ACC112 (cell line): Measurements from ENCODE around the gene ITPR1.

Source experiments
- H2AFZ ChIP-seq: fragments of 200-600 bp; sonication (generic); one replicate; pipeline ENCODE4 v1.6.0; 2017; ENCODE audit warnings: antibody characterized with exemption, low read length; ENCODE audit not compliant: unreplicated experiment
- H3K27ac ChIP-seq: fragments of 200-600 bp; sonication (generic); 2 replicates; pipeline ENCODE4 v1.5.1; 2014; ENCODE audit warnings: low read depth, mild to moderate bottlenecking, antibody characterized with exemption, low read length, moderate library complexity
- H3K27me3 ChIP-seq: fragments of 200-600 bp; sonication (generic); 2 replicates; pipeline ENCODE4 v1.6.1; 2014; ENCODE audit warnings: mild to moderate bottlenecking, antibody characterized with exemption, low read length, moderate library complexity, mixed read lengths; ENCODE audit not compliant: insufficient read depth
- H3K36me3 ChIP-seq: fragments of 200-600 bp; sonication (generic); 2 replicates; pipeline ENCODE4 v1.6.1; 2016; ENCODE audit warnings: mild to moderate bottlenecking, antibody characterized with exemption, low read length, moderate library complexity, mixed read lengths; ENCODE audit not compliant: insufficient read depth
- H3K4me1 ChIP-seq: fragments of 200-600 bp; sonication (generic); one replicate; pipeline ENCODE4 v1.6.1; 2016; ENCODE audit warnings: low read length, mixed read lengths; ENCODE audit not compliant: insufficient read depth, unreplicated experiment, control insufficient read depth
- H3K4me3 ChIP-seq: fragments of 200-600 bp; sonication (generic); 2 replicates; pipeline ENCODE4 v1.5.1; 2014; ENCODE audit warnings: mild to moderate bottlenecking, low read depth, low read length
- H3K79me2 ChIP-seq: fragments of 200-600 bp; sonication (generic); one replicate; pipeline ENCODE4 v1.6.0; 2016; ENCODE audit warnings: low read length; ENCODE audit not compliant: control insufficient read depth, unreplicated experiment, insufficient read depth

The ITPR1 gene

GRCh38 chr3:4802903-4803302 lies 309.8 kb downstream of the ITPR1 start:
- no peaks in the 10 kb centered on the region for H3K4me1 ChIP-seq
- H3K79me2 ChIP-seq: no peaks in the 10 kb centered on the region
- no peak overlapping the region for H3K27ac ChIP-seq
- no peaks in the 10 kb centered on the region for H3K27me3 ChIP-seq
- no peaks in the 10 kb centered on the region; the same call in 1 of the 2 replicates for H3K36me3 ChIP-seq
- no peak overlapping the region for H3K4me3 ChIP-seq
- H2AFZ ChIP-seq: no peak overlapping the region

- Histone ChIP-seq H3K79me2 (no peaks in the 10 kb centered on the region), H3K4me3 (no peak overlapping the region), H3K36me3 (no peaks in the 10 kb centered on the region), H3K4me1 (no peaks in the 10 kb centered on the region), H3K27me3 (no peaks in the 10 kb centered on the region), H2AFZ (no peak overlapping the region), H3K27ac (no peak overlapping the region)
Observed at GRCh38 chr3:4804161-4805058, 311.3 kb downstream of the ITPR1 start.

- H3K27me3 ChIP-seq: no peaks in the 10 kb centered on the region
- H3K36me3 ChIP-seq: no peaks in the 10 kb centered on the region
- no peak overlapping the region for H2AFZ ChIP-seq
- no peak overlapping the region for H3K4me3 ChIP-seq
- no peaks in the 10 kb centered on the region for H3K79me2 ChIP-seq
- H3K4me1 ChIP-seq: no peaks in the 10 kb centered on the region
- no peak overlapping the region for H3K27ac ChIP-seq
Observed at GRCh38 chr3:4805662-4806061, 312.5 kb downstream of the ITPR1 start.

- Histone ChIP-seq H3K79me2 (no peaks in the 10 kb centered on the region), H3K27ac (no peak overlapping the region), H3K36me3 (no peaks in the 10 kb centered on the region), H3K4me1 (no peaks in the 10 kb centered on the region), H3K4me3 (no peak overlapping the region), H2AFZ (no peak overlapping the region), H3K27me3 (no peaks in the 10 kb centered on the region)
Observed at GRCh38 chr3:4806535-4807108, 313.5 kb downstream of the ITPR1 start.

- no peaks in the 10 kb centered on the region for H3K79me2 ChIP-seq
- no peak overlapping the region for H3K27ac ChIP-seq
- no peaks in the 10 kb centered on the region for H3K36me3 ChIP-seq
- no peak overlapping the region for H2AFZ ChIP-seq
- H3K4me3 ChIP-seq: no peak overlapping the region
- H3K27me3 ChIP-seq: no peaks in the 10 kb centered on the region
- H3K4me1 ChIP-seq: no peaks in the 10 kb centered on the region
Observed at GRCh38 chr3:4807381-4808280, 314.5 kb downstream of the ITPR1 start.

- Histone ChIP-seq H3K4me3 (no peak overlapping the region), H3K27ac (no peak overlapping the region), H2AFZ (no peak overlapping the region), H3K36me3 (no peaks in the 10 kb centered on the region), H3K4me1 (no peaks in the 10 kb centered on the region), H3K79me2 (no peaks in the 10 kb centered on the region), H3K27me3 (no peaks in the 10 kb centered on the region)
Observed at GRCh38 chr3:4808637-4809036, 315.5 kb downstream of the ITPR1 start.

- Histone ChIP-seq H2AFZ (no peak overlapping the region), H3K79me2 (no peaks in the 10 kb centered on the region), H3K4me3 (no peak overlapping the region), H3K27ac (no peak overlapping the region), H3K4me1 (no peaks in the 10 kb centered on the region), H3K27me3 (no peaks in the 10 kb centered on the region), H3K36me3 (no peaks in the 10 kb centered on the region)
Observed at GRCh38 chr3:4809922-4810321, 316.8 kb downstream of the ITPR1 start.

GRCh38 chr3:4812591-4812990 lies 319.4 kb downstream of the ITPR1 start:
- H3K79me2 ChIP-seq: no peaks in the 10 kb centered on the region
- H2AFZ ChIP-seq: no peak overlapping the region
- no peaks in the 10 kb centered on the region for H3K27me3 ChIP-seq
- H3K4me1 ChIP-seq: no peaks in the 10 kb centered on the region
- H3K27ac ChIP-seq: no peak overlapping the region
- H3K36me3 ChIP-seq: peaks cover 15% of the 10 kb centered on the region; the same call in 1 of the 2 replicates
- no peak overlapping the region for H3K4me3 ChIP-seq

- H2AFZ ChIP-seq: no peak overlapping the region
- H3K4me3 ChIP-seq: no peak overlapping the region
- no peaks in the 10 kb centered on the region for H3K4me1 ChIP-seq
- no peaks in the 10 kb centered on the region for H3K79me2 ChIP-seq
- peaks cover 28% of the 10 kb centered on the region; the same call in 1 of the 2 replicates for H3K36me3 ChIP-seq
- no peaks in the 10 kb centered on the region for H3K27me3 ChIP-seq
- H3K27ac ChIP-seq: no peak overlapping the region
Observed at GRCh38 chr3:4813909-4814304, 320.8 kb downstream of the ITPR1 start.

- Histone ChIP-seq H3K79me2 (no peaks in the 10 kb centered on the region), H3K27ac (no peak overlapping the region), H2AFZ (no peak overlapping the region), H3K36me3 (peaks cover 28% of the 10 kb centered on the region; the same call in 1 of the 2 replicates), H3K4me3 (no peak overlapping the region), H3K27me3 (no peaks in the 10 kb centered on the region), H3K4me1 (no peaks in the 10 kb centered on the region)
Observed at GRCh38 chr3:4814305-4814903, 321.3 kb downstream of the ITPR1 start.
